ENCODE measurements around the gene DNAJB7. TPM values are rescaled to one million over a fixed set of nuclear protein-coding genes. Genes with fewer than 3 reads are reported as not detected.
"Not testable (repeated sequence)": the region's sequence is repeated elsewhere in the genome, so short reads cannot be mapped to it uniquely, and the experiment has no call there.

Gene DNAJB7
- total and polyA plus RNA-seq, 9 donors: 0.13 to 0.76 (median 0.34) TPM; not detected in 1

DNA sequence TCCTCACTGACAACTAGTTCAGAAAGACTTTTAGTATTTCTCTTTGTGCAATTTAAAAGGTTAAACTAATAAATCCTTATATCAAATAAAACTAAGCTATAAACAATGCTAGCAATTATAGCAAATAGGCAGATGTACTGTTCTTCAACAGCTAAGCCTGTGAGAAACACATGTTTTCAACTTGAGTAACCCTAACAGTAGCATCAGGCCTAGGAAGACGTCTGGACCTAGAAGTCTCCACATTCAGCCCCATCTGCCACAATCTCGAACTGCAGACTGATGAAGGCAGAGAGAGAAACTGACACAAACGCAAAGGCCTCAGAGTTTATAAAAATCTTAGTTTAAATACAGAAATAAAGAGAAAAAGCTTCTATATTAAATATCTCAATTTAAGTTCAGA is 8.0 kb downstream of the DNAJB7 start:
- Histone ChIP-seq H3K9me3 (replicated peaks; ENCODE audit: control insufficient read depth, low read depth, low read length) (no peaks in the 10 kb centered on the region), H3K4me3 (ENCODE audit: low read length) (no peak overlapping the region), H3K27me3 (ENCODE audit: control insufficient read depth, insufficient read depth, low read length) (no peaks in the 10 kb centered on the region), H3K36me3 (ENCODE audit: control insufficient read depth, insufficient read depth, low read length) (peaks cover 7% of the 10 kb centered on the region), H3K4me1 (ENCODE audit: control insufficient read depth, insufficient read depth, low read length) (peaks cover 14% of the 10 kb centered on the region), H3K27ac (ENCODE audit: low read length) (no peak overlapping the region)
- no CpG with 5 or more reads among the region's 3 CpGs for WGBS (ENCODE audit: insufficient coverage)
- no peak for DNase-seq

DNA sequence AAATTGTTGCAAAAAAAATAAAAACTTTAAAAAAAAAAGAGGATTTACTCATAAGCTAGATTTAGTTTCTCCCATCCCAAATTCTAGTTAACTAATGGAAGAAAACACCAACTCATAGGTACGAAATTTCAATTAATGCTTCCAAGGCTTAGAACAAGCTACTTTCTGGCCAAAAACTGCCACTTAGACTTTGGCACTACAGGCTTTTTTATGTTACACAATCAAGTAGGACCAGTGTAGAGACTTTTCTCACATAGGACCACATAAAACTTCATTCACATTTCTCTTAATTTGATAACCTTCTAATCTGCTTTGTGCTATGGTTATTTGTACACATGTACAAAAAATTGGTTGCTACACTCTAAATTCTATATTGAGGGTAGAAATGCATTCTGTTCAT is 8.6 kb downstream of the DNAJB7 start:
- Histone ChIP-seq H3K27ac (ENCODE audit: low read length) (no peak overlapping the region), H3K4me1 (ENCODE audit: control insufficient read depth, insufficient read depth, low read length) (peaks cover 14% of the 10 kb centered on the region), H3K27me3 (ENCODE audit: control insufficient read depth, insufficient read depth, low read length) (no peaks in the 10 kb centered on the region)

DNA sequence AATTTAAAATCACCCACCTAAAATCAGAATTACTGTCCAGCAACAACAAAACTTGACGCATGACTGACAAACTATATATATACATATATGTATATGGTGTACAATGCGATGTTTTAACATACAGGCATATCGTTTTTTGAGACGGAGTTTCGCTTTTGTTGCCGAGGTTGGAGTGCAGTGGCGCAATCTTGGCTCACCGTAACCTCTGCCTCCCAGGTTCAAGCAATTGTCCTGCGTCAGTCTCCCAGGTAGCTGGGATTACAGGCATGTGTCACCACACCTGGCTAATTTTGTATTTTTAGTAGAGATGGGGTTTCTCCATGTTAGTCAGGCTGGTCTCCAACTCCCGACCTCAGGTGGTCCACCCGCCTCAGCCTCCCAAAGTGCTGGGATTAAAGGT is 16.1 kb downstream of the DNAJB7 start:
- H3K4me1 ChIP-seq (ENCODE audit: control insufficient read depth, insufficient read depth, low read length); H3K9me3 ChIP-seq (replicated peaks; ENCODE audit: control insufficient read depth, low read depth, low read length); H3K27me3 ChIP-seq (ENCODE audit: control insufficient read depth, insufficient read depth, low read length); H3K27ac ChIP-seq (ENCODE audit: low read length); DNase-seq; H3K4me3 ChIP-seq (ENCODE audit: low read length): not testable (repeated sequence)
- peaks cover 48% of the 10 kb centered on the region for H3K36me3 ChIP-seq (ENCODE audit: control insufficient read depth, insufficient read depth, low read length)
- WGBS (ENCODE audit: insufficient coverage): 94% methylated on average over 9 of the region's 11 CpGs

More for the DNA sequence above, 8.6 kb downstream of the DNAJB7 start:
- no peak for DNase-seq
- peaks cover 10% of the 10 kb centered on the region for H3K36me3 ChIP-seq (ENCODE audit: control insufficient read depth, insufficient read depth, low read length)
- 50% methylated on average over 1 of the region's 1 CpG for WGBS (ENCODE audit: insufficient coverage)
- H3K9me3 ChIP-seq (replicated peaks; ENCODE audit: control insufficient read depth, low read depth, low read length): no peaks in the 10 kb centered on the region
- H3K4me3 ChIP-seq (ENCODE audit: low read length): no peak overlapping the region

DNA sequence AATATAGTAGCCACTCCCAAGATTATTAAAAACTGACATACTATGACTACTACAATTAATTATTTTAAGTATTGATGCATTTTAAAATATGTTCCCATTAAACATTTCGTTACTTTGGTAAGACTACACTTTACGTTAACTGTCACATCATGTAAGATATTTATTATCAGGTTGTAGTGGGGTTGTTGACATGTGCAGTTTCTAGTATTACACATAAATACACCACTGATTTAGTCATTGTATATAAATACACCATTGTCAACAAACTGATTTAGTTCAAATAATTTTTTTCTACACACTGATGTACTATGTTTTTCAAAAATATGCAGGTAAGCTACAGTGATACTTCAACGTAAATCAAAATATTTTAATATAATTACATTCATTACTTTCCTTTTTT is 17.0 kb downstream of the DNAJB7 start:
- Histone ChIP-seq H3K4me1 (ENCODE audit: control insufficient read depth, insufficient read depth, low read length) (no peaks in the 10 kb centered on the region), H3K36me3 (ENCODE audit: control insufficient read depth, insufficient read depth, low read length) (peaks cover 55% of the 10 kb centered on the region), H3K9me3 (replicated peaks; ENCODE audit: control insufficient read depth, low read depth, low read length) (no peaks in the 10 kb centered on the region), H3K27ac (ENCODE audit: low read length) (no peak overlapping the region), H3K27me3 (ENCODE audit: control insufficient read depth, insufficient read depth, low read length) (no peaks in the 10 kb centered on the region), H3K4me3 (ENCODE audit: low read length) (no peak overlapping the region)
- WGBS (ENCODE audit: insufficient coverage): no CpG with 5 or more reads among the region's 3 CpGs
- no peak for DNase-seq

DNA sequence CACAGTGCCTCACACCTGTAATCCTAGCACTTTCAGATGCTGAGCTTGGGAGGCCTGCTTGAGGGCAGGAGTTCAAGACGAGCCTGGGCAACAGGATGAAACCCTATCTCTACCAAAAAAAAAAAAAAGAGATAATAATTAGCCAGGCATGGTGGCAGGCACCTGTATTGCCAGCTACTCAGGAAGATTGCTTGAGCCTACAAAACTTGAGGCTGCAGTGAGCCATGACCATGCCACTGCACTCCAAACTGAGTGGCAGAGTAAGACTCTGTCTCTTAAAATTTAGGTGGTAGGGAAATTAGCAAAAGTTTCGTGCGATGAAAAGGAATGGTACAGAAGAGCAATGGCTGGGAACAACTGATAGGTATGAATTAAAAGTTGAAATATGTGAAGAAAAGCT is 23.4 kb downstream of the DNAJB7 start:
- WGBS (ENCODE audit: insufficient coverage): no CpG with 5 or more reads among the region's 3 CpGs
- no peak overlapping the region for H3K27ac ChIP-seq (ENCODE audit: low read length)
- no peak for DNase-seq
- H3K4me3 ChIP-seq (ENCODE audit: low read length): no peak overlapping the region
- no peaks in the 10 kb centered on the region for H3K9me3 ChIP-seq (replicated peaks; ENCODE audit: control insufficient read depth, low read depth, low read length)
- H3K27me3 ChIP-seq (ENCODE audit: control insufficient read depth, insufficient read depth, low read length): no peaks in the 10 kb centered on the region
- peaks cover 65% of the 10 kb centered on the region for H3K36me3 ChIP-seq (ENCODE audit: control insufficient read depth, insufficient read depth, low read length)
- H3K4me1 ChIP-seq (ENCODE audit: control insufficient read depth, insufficient read depth, low read length): no peaks in the 10 kb centered on the region

DNA sequence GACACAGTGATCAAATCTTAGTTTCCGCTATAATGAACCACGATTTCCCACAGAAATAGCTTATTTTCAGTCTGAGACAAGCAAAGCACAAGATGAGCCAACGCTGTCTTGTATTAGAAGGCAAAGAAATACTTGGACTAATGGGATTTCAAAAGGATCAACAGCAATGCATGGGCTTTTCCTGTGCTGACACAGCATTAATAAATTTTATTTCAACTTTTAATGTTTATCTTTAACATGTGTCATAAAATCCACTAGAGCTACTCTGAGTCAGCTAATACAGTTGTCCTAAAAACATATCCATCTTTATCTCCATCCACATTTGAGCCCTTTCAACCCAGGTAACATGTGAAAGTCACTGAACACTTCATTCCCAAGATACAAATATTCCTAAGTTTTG is 27.3 kb downstream of the DNAJB7 start:
- peaks cover 53% of the 10 kb centered on the region for H3K36me3 ChIP-seq (ENCODE audit: control insufficient read depth, insufficient read depth, low read length)

DNA sequence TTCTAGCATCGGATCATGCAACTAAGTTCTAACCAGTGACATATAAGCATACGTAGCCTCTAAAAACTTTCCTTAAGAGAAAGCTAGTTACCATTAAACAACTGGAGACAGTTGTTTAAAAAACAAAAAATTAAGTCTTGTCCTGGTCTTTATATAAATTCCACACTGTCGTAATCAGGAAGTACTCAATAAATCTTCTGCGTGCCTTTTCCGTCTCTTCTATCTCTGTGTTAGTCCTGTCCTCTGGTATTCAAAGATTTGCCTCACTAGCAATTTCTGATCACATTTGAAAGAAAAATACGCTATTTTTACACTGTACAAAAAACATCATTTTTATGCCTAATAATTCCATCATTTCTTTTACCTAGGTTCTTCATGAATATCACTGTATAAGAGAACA is 32.8 kb downstream of the DNAJB7 start:
- H3K27me3 ChIP-seq (ENCODE audit: control insufficient read depth, insufficient read depth, low read length): no peaks in the 10 kb centered on the region
- no peak overlapping the region for H3K27ac ChIP-seq (ENCODE audit: low read length)
- 83% methylated on average over 3 of the region's 6 CpGs for WGBS (ENCODE audit: insufficient coverage)
- no peak overlapping the region for H3K4me3 ChIP-seq (ENCODE audit: low read length)
- no peak for DNase-seq
- H3K36me3 ChIP-seq (ENCODE audit: control insufficient read depth, insufficient read depth, low read length): peaks cover 30% of the 10 kb centered on the region
- no peaks in the 10 kb centered on the region for H3K4me1 ChIP-seq (ENCODE audit: control insufficient read depth, insufficient read depth, low read length)
- no peaks in the 10 kb centered on the region for H3K9me3 ChIP-seq (replicated peaks; ENCODE audit: control insufficient read depth, low read depth, low read length)

More for the DNA sequence above, 27.3 kb downstream of the DNAJB7 start:
- no peaks in the 10 kb centered on the region for H3K4me1 ChIP-seq (ENCODE audit: control insufficient read depth, insufficient read depth, low read length)
- WGBS (ENCODE audit: insufficient coverage): 100% methylated on average over 2 of the region's 3 CpGs
- H3K4me3 ChIP-seq (ENCODE audit: low read length): no peak overlapping the region
- H3K27me3 ChIP-seq (ENCODE audit: control insufficient read depth, insufficient read depth, low read length): no peaks in the 10 kb centered on the region
- no peaks in the 10 kb centered on the region for H3K9me3 ChIP-seq (replicated peaks; ENCODE audit: control insufficient read depth, low read depth, low read length)
- H3K27ac ChIP-seq (ENCODE audit: low read length): no peak overlapping the region
- DNase-seq: no peak

DNA sequence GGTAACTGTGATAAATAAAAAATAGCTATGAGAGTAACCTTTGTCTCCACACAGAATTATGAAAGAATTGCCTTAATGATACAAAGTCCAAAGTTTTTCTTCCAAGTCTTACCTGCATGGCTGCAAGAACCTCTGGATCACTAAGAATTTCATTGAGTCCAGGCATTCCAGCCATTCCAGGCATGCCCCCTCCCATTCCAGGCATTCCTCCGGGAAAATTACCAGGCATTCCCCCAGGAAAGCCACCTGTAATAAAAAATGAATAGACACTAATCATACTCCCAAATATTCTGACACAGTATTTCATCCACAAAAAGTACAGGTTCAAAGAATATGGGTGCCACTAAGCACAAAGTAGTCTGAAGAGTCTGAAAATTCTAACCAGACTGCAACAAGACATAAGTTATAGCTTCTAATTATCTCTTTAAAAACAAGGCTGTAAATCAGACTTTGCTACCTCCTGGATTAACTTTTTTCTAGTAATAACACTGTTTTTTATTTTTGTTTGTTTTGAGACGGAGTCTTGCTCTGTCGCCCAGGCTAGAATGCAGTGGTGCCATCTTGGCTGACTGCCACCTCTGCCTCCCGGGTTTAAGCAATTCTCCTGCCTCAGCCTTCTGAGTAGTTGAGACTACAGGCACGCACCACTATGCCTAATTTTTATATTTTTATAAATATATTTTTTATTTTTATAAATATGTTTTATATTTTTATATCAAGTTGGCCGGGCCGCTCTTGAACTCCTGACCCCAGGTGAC is 34.8 kb downstream of the DNAJB7 start:
- Histone ChIP-seq H3K4me3 (ENCODE audit: low read length) (no peak overlapping the region), H3K27me3 (ENCODE audit: control insufficient read depth, insufficient read depth, low read length) (no peaks in the 10 kb centered on the region), H3K9me3 (replicated peaks; ENCODE audit: control insufficient read depth, low read depth, low read length) (no peaks in the 10 kb centered on the region), H3K27ac (ENCODE audit: low read length) (no peak overlapping the region), H3K36me3 (ENCODE audit: control insufficient read depth, insufficient read depth, low read length) (peaks cover 28% of the 10 kb centered on the region), H3K4me1 (ENCODE audit: control insufficient read depth, insufficient read depth, low read length) (no peaks in the 10 kb centered on the region)
- no peak for DNase-seq
- 72% methylated on average over 2 of the region's 7 CpGs for WGBS (ENCODE audit: insufficient coverage)

DNA sequence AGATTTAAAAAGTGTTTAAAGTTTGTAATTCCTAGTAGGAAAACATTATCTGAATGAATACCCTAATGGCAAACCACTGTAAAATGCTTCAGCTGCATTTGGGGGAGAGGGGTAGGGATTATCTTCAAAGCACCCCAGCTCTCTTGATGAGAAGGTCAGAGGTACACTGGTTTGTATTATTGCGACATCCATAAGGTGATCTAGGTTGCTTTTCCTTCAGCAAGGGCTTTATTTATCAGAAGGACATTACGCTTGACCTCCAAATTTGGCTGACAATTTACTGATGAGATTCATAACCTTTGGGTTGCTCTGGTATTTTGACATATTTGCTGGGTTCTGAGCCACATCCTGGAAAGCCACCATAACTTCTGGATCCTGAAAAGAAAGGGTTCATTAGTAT is 35.6 kb downstream of the DNAJB7 start:
- not testable (repeated sequence) for H3K9me3 ChIP-seq (replicated peaks; ENCODE audit: control insufficient read depth, low read depth, low read length); H3K4me1 ChIP-seq (ENCODE audit: control insufficient read depth, insufficient read depth, low read length); H3K27ac ChIP-seq (ENCODE audit: low read length); DNase-seq; H3K4me3 ChIP-seq (ENCODE audit: low read length); H3K27me3 ChIP-seq (ENCODE audit: control insufficient read depth, insufficient read depth, low read length)
- H3K36me3 ChIP-seq (ENCODE audit: control insufficient read depth, insufficient read depth, low read length): peaks cover 27% of the 10 kb centered on the region
- 90% methylated on average over 2 of the region's 2 CpGs for WGBS (ENCODE audit: insufficient coverage)

DNA sequence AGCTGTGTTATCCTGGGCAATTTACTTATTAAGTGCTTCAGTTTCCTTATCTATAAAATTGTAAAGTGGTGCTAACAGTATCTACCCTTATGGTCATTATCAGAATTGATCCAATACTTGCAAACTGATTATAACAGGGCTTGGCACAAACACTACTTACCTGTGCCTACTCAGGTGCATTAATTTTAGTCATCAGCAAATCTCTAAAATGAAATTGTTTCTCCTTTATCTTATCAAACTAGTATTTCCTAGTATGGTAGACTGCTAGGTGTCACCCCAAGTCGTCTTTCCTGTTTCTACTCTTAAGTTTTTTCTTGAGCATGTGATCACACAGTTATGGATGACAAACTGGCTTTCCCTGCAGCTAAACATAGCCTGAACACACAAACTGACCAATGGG is 38.5 kb downstream of the DNAJB7 start:
- Histone ChIP-seq H3K36me3 (ENCODE audit: control insufficient read depth, insufficient read depth, low read length) (peaks cover 15% of the 10 kb centered on the region), H3K27me3 (ENCODE audit: control insufficient read depth, insufficient read depth, low read length) (no peaks in the 10 kb centered on the region), H3K4me3 (ENCODE audit: low read length) (no peak overlapping the region), H3K9me3 (replicated peaks; ENCODE audit: control insufficient read depth, low read depth, low read length) (no peaks in the 10 kb centered on the region), H3K27ac (ENCODE audit: low read length) (no peak overlapping the region), H3K4me1 (ENCODE audit: control insufficient read depth, insufficient read depth, low read length) (peaks cover 8% of the 10 kb centered on the region)
- DNase-seq: no peak
- no CpG with 5 or more reads among the region's 1 CpG for WGBS (ENCODE audit: insufficient coverage)

Data from muscle of leg (tissue), 11 donors.